Vagina (tissue), 2 donors: ENCODE measurements around the gene LRRC4C. TPM values are rescaled to one million over a fixed set of nuclear protein-coding genes. Genes with fewer than 3 reads are reported as not detected.

Source experiments
- DNase-seq, 2 donors: peaks; one replicate each; pipeline ENCODE4 v3.0.0-alpha.2; 2017; ENCODE audit errors: extremely low spot score in 2 of 2
- H3K27ac ChIP-seq: fragments of 200-600 bp; sonication (generic); one replicate; pipeline ENCODE4 v1.5.1; 2019
- H3K27me3 ChIP-seq: fragments of 200-600 bp; sonication (generic); one replicate; pipeline ENCODE4 v1.5.1; 2019
- H3K36me3 ChIP-seq, 2 donors: fragments of 200-600 bp; sonication (generic); one replicate each; pipeline ENCODE4 v1.5.1; 2017 to 2019
- H3K4me1 ChIP-seq: fragments of 200-600 bp; sonication (generic); one replicate; pipeline ENCODE4 v1.5.1; 2019
- H3K4me3 ChIP-seq, 2 donors: fragments of 200-600 bp; sonication (generic); 1 replicate in 1 of 2; 2 replicates in 1 of 2; pipeline ENCODE4 v1.5.1; 2016 to 2019
- H3K9me3 ChIP-seq: fragments of 200-600 bp; sonication (generic); one replicate; pipeline ENCODE4 v1.5.1; 2019
- POLR2A ChIP-seq, 2 donors: fragments of 450-650 bp; IDR thresholded peaks; one replicate each; pipeline ENCODE4 v1.6.1; 2017; ENCODE audit warnings: antibody characterized with exemption in 2 of 2, mild to moderate bottlenecking in 2 of 2, moderate library complexity in 2 of 2
- POLR2AphosphoS5 ChIP-seq, 2 donors: sonication (generic); formaldehyde crosslinking; IDR thresholded peaks; one replicate each; pipeline ENCODE4 v1.9.0; 2017; ENCODE audit warnings: antibody characterized with exemption in 2 of 2, mild to moderate bottlenecking in 2 of 2, low read depth in 1 of 2; ENCODE audit not compliant: insufficient read depth in 1 of 2
- intact Hi-C: fragments of 100-400 bp; cut with DNase I; formaldehyde crosslinking; loops from one replicate; pipeline ENCODE4 v1.15.1; 2023
- total RNA-seq: library from RNA; depleted of rRNA; stranded (reverse); fragments of >200 nt; gene quantifications from one replicate; pipeline ENCODE4 v1.2.3, GENCODE V29; 2016
- TF ChIP-seq, protein P1 (sequence below), 3 experiments: fragments of 450-650 bp in 2 of 3; fragments of 200-600 bp in 1 of 3; sonication (generic) in 1 of 3; IDR thresholded peaks; one replicate each; pipeline ENCODE4 v1.5.1; 2017 to 2019; ENCODE audit warnings: antibody characterized with exemption in 3 of 3, mild to moderate bottlenecking in 2 of 3, moderate library complexity in 2 of 3

The LRRC4C gene
- total RNA-seq, 1 donor from 2014 or later = 5.6 TPM

GRCh38 chr11:41116970-41117369 lies 342.5 kb downstream of the LRRC4C start:
- Histone ChIP-seq H3K27ac (no peak overlapping the region), H3K27me3 (no peaks in the 10 kb centered on the region), H3K4me3 (no peak overlapping the region), H3K36me3 (no peaks in the 10 kb centered on the region), H3K9me3 (no peaks in the 10 kb centered on the region), H3K4me1 (no peaks in the 10 kb centered on the region)
- TF ChIP-seq POLR2A (IDR thresholded peaks at IDR 0.05) (no peak), POLR2AphosphoS5 (IDR thresholded peaks at IDR 0.05; ENCODE audit: insufficient read depth in 1 of 2, low read depth in 1 of 2) (no peak)
- TF ChIP-seq, protein P1, sequence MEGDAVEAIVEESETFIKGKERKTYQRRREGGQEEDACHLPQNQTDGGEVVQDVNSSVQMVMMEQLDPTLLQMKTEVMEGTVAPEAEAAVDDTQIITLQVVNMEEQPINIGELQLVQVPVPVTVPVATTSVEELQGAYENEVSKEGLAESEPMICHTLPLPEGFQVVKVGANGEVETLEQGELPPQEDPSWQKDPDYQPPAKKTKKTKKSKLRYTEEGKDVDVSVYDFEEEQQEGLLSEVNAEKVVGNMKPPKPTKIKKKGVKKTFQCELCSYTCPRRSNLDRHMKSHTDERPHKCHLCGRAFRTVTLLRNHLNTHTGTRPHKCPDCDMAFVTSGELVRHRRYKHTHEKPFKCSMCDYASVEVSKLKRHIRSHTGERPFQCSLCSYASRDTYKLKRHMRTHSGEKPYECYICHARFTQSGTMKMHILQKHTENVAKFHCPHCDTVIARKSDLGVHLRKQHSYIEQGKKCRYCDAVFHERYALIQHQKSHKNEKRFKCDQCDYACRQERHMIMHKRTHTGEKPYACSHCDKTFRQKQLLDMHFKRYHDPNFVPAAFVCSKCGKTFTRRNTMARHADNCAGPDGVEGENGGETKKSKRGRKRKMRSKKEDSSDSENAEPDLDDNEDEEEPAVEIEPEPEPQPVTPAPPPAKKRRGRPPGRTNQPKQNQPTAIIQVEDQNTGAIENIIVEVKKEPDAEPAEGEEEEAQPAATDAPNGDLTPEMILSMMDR (IDR thresholded peaks at IDR 0.05) = no peak
- no peak for DNase-seq
- intact Hi-C loops = no loop called here

- H3K4me1 ChIP-seq = no peaks in the 10 kb centered on the region
- TF ChIP-seq POLR2A (IDR thresholded peaks at IDR 0.05) (no peak), POLR2AphosphoS5 (IDR thresholded peaks at IDR 0.05; ENCODE audit: insufficient read depth in 1 of 2, low read depth in 1 of 2) (no peak)
- TF ChIP-seq, protein P1 (IDR thresholded peaks at IDR 0.05) = no peak
- H3K27ac ChIP-seq = no peak overlapping the region
- no peak for DNase-seq
- no peaks in the 10 kb centered on the region for H3K9me3 ChIP-seq
- no peak overlapping the region for H3K4me3 ChIP-seq
- intact Hi-C loops = no loop called here
- no peaks in the 10 kb centered on the region for H3K27me3 ChIP-seq
- no peaks in the 10 kb centered on the region for H3K36me3 ChIP-seq
Measured at GRCh38 chr11:41115066-41115465, 344.4 kb downstream of the LRRC4C start.

- no peaks in the 10 kb centered on the region for H3K36me3 ChIP-seq
- TF ChIP-seq POLR2AphosphoS5 (IDR thresholded peaks at IDR 0.05; ENCODE audit: insufficient read depth in 1 of 2, low read depth in 1 of 2) (no peak), POLR2A (IDR thresholded peaks at IDR 0.05) (no peak)
- TF ChIP-seq, protein P1 (IDR thresholded peaks at IDR 0.05) = no peak
- H3K9me3 ChIP-seq = no peaks in the 10 kb centered on the region
- H3K27ac ChIP-seq = no peak overlapping the region
- no peaks in the 10 kb centered on the region for H3K4me1 ChIP-seq
- DNase-seq = no peak
- no peaks in the 10 kb centered on the region for H3K27me3 ChIP-seq
- intact Hi-C loops = no loop called here
- H3K4me3 ChIP-seq = no peak overlapping the region
Measured at GRCh38 chr11:41113160-41113559, 346.3 kb downstream of the LRRC4C start.

DNA sequence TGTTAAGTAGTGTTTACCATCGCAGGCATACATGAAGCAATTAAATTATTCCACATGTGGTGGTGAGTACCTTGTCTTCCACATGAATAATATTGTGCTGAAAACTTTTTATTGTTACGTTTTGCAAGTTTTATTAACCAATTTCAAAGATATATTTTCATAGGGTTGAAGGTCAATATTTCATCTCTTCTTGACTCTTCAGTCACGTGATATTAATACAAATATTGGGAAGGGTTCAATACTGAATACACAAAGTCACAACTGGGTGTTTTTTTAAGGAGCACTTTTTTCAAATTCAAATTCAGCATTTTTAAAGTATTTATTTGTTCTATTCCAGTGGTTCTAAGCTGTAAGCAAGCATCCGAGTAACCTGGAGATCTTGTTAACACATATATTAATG lies 348.9 kb downstream of the LRRC4C start:
- no peak overlapping the region for H3K4me3 ChIP-seq
- H3K4me1 ChIP-seq = no peaks in the 10 kb centered on the region
- no peak for DNase-seq
- H3K27ac ChIP-seq = no peak overlapping the region
- intact Hi-C loops = no loop called here
- no peaks in the 10 kb centered on the region for H3K9me3 ChIP-seq
- H3K36me3 ChIP-seq = no peaks in the 10 kb centered on the region
- H3K27me3 ChIP-seq = no peaks in the 10 kb centered on the region
- TF ChIP-seq POLR2A (IDR thresholded peaks at IDR 0.05) (no peak), POLR2AphosphoS5 (IDR thresholded peaks at IDR 0.05; ENCODE audit: insufficient read depth in 1 of 2, low read depth in 1 of 2) (no peak)
- TF ChIP-seq, protein P1 (IDR thresholded peaks at IDR 0.05) = no peak

- H3K4me1 ChIP-seq = no peaks in the 10 kb centered on the region
- intact Hi-C loops = no loop called here
- H3K27me3 ChIP-seq = no peaks in the 10 kb centered on the region
- no peaks in the 10 kb centered on the region for H3K36me3 ChIP-seq
- no peak overlapping the region for H3K27ac ChIP-seq
- no peaks in the 10 kb centered on the region for H3K9me3 ChIP-seq
- TF ChIP-seq POLR2A (IDR thresholded peaks at IDR 0.05) (no peak), POLR2AphosphoS5 (IDR thresholded peaks at IDR 0.05; ENCODE audit: insufficient read depth in 1 of 2, low read depth in 1 of 2) (no peak)
- TF ChIP-seq, protein P1 (IDR thresholded peaks at IDR 0.05) = no peak
- DNase-seq = no peak
- no peak overlapping the region for H3K4me3 ChIP-seq
Measured at GRCh38 chr11:41102471-41102870, 357.0 kb downstream of the LRRC4C start.
